22Rv1 (cell line): ENCODE measurements around the gene CTBP2.

Source experiments
- H3K27ac ChIP-seq: fragments of 450-650 bp; 2 replicates; pipeline ENCODE4 v1.5.1; 2017
- ZFX ChIP-seq: fragments of 450-650 bp; IDR thresholded peaks from 2 replicates; pipeline ENCODE4 v1.6.1; 2017; ENCODE audit warnings: antibody characterized with exemption, borderline replicate concordance
- TF ChIP-seq, protein P1 (sequence below): fragments of 450-650 bp; IDR thresholded peaks from 2 replicates; pipeline ENCODE4 v1.5.1; 2017; ENCODE audit warnings: mild to moderate bottlenecking

CTBP2 gene

DNA sequence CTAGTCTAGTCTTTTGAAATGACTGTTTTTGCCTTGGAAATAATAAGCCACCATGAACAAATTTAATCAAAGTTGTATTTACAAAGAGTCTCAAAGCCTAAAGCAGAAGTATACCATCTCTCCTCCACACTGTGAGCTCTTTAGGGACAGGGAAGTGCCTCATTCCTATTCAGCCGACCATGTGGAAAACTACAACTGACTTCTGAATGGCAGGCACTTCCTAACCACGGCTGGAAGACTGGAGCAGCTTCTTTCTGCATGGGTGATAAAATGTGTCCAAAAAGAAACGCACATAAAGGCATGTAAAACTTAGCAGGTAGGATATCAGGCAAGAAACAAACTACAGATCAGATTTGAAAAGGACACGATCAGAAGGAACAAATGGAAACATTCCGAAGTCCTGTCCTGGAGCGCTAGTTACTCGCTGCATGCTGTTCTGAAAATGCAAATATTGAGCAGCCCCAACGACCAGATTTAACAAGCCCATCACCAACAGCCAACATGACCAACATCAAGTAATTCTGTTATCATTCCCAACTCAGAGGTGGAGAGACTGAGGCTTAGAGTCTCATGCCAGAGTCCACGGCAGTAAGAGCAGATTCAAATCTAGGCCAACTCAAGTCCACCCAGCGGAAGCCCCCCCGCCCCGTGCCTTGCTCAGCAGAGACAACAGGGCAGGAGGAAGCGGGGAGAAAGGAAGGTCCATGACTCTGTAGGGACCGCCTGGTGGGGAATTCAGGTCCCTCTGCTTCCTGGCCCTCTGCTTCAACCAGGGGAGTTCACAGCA lies 26.5 kb downstream of the CTBP2 start:
- no peak overlapping the region for H3K27ac ChIP-seq
- TF ChIP-seq, protein P1, sequence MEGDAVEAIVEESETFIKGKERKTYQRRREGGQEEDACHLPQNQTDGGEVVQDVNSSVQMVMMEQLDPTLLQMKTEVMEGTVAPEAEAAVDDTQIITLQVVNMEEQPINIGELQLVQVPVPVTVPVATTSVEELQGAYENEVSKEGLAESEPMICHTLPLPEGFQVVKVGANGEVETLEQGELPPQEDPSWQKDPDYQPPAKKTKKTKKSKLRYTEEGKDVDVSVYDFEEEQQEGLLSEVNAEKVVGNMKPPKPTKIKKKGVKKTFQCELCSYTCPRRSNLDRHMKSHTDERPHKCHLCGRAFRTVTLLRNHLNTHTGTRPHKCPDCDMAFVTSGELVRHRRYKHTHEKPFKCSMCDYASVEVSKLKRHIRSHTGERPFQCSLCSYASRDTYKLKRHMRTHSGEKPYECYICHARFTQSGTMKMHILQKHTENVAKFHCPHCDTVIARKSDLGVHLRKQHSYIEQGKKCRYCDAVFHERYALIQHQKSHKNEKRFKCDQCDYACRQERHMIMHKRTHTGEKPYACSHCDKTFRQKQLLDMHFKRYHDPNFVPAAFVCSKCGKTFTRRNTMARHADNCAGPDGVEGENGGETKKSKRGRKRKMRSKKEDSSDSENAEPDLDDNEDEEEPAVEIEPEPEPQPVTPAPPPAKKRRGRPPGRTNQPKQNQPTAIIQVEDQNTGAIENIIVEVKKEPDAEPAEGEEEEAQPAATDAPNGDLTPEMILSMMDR, result no peak
- no peak for TF ChIP-seq ZFX

DNA sequence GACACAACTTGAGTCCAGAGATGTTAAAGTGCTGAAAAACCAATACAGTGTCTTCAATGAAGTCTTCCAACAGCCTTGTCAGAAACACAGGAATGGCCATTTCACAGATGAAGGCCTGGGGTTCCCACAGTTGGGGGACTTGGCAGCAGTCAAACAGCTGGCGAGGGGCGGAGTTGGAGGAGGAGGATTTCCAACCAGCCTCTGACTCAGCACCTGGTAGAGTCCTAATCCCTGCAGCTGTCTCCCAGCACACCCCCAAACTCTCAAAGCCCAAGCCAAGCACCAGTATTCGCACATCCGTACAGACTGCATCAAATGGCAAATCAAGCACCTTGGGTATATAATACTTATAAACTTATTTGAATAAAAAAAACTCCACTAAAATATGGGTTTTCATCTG lies 28.0 kb downstream of the CTBP2 start:
- H3K27ac ChIP-seq, result no peak overlapping the region
- no peak for TF ChIP-seq ZFX
- TF ChIP-seq, protein P1, result no peak

DNA sequence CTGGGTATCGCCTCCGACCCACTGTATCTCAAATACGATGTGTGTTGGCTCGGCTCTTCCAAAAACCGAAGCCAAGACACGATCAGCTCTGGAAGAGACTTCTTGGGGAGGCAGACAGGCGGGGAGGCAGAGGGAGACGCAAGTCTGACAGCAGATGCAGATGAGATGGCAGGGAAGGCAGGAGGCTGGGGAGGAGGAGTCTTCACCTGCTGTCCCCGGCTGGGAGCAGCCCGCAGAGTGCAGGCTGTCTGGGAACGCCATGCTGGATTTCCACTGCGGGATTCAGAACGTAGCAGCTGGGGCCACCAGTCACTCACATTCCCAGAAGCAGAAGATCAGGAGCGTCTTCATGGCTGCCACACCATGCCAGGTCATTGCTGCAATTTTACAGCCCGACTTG lies 29.4 kb downstream of the CTBP2 start:
- TF ChIP-seq ZFX, result no peak
- TF ChIP-seq, protein P1, result no peak
- H3K27ac ChIP-seq, result no peak overlapping the region

DNA sequence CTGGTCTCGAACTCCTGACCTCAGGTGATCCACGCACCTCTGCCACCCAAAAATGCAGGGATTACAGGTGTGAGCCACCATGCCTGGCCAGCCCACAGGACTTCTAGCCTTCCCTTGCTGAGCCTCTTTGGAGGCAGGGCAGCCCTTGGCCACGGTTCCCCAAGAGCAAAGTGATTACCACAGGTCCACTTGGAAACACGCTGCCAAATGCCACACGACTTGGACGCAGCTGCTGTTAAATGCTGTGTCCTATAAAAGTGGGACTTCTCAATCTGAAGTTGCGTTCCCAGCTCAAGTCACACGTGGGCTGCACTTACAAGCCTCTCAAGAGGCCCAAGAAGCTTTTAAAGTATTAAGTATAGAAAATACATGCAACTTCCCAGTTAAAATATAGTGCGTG lies 30.1 kb downstream of the CTBP2 start:
- no peak overlapping the region for H3K27ac ChIP-seq
- no peak for TF ChIP-seq ZFX
- TF ChIP-seq, protein P1, result no peak

DNA sequence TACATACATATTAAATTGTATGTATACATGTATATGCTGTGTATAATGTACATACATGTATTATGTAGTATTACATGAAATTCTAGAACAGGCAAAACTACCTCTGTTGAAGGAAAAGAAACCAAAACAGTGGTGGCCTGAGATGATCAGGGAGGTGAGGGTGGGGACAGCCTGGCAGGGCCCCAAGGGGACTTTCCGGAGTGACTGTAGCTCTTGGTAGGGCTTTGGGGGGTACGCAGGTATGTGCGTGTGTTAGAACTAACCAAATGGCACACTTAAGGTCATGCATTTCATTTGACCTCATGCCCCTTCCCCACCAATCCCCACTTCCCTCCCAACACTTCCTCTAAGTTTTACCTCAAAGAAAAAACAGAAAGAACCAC lies 31.3 kb downstream of the CTBP2 start:
- TF ChIP-seq, protein P1, result no peak
- TF ChIP-seq ZFX, result no peak
- no peak overlapping the region for H3K27ac ChIP-seq

DNA sequence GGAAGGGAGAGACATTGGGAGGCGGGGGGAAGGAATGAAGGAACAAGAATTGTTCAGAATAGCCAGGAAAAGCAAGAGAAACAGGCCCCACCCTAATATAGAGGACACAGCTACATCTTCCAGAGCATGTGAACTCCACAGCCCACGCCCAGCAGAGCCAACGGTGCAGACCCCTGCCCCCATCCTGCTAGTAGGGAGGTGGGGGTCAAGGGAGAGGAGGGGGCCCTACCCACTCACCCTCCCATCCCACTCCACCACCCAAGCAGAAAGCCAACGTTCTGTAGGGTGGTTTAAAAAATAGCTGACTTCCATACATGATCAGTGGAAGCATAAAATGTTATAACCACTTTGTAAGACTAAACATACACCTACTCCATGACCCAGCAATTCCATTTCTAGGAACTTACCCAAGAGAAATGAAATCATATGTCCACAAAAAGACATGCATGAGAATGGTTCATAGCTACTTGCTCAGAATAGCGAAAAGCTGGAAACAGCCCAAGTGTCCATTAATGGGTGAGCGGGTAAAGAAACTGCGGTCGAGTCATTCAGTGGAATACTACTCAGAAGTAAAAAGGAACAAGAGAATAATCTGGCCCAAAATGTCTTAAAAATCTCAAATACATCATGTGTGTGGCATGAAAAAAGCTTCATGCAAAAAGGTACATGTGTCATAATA lies 31.8 kb downstream of the CTBP2 start:
- H3K27ac ChIP-seq, result no peak overlapping the region
- TF ChIP-seq ZFX, result no peak
- TF ChIP-seq, protein P1, result no peak

DNA sequence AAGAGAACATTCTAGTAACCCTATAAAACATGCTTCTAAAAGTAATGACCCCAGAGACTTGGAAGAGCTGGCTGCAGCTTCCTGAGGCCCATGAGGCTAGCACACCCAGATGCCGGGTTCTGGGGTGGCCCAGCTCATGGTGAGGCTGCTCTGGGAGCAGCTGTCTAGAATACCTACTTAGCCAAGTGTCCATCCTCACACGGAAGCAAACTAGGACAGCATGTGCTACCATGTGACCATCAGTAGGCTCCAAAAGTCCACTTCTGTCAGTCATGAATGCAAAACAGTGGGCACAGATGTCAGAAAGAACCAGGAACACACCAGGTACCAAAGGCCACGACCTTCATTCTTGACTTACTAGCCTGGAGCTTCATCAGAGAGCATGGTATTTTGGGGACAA lies 32.4 kb downstream of the CTBP2 start:
- no peak overlapping the region for H3K27ac ChIP-seq
- TF ChIP-seq ZFX, result no peak
- TF ChIP-seq, protein P1, result no peak
